KMS-11 (cell line): ENCODE measurements around the gene WAS.

Experiments
- H2AFZ ChIP-seq: fragments of 200-600 bp; sonication (generic); 2 replicates; pipeline ENCODE4 v1.6.1; 2016; ENCODE audit warnings: antibody characterized with exemption, mixed run types, low read depth
- H3K27ac ChIP-seq: fragments of 200-600 bp; sonication (generic); 2 replicates; pipeline ENCODE4 v1.6.1; 2016; ENCODE audit warnings: mild to moderate bottlenecking, mixed run types
- H3K27me3 ChIP-seq: fragments of 200-600 bp; sonication (generic); 2 replicates; pipeline ENCODE4 v1.6.1; 2017; ENCODE audit warnings: mild to moderate bottlenecking, low read depth, mixed run types, moderate library complexity; ENCODE audit not compliant: insufficient read depth
- H3K36me3 ChIP-seq: fragments of 200-600 bp; sonication (generic); 2 replicates; pipeline ENCODE4 v1.6.1; 2017; ENCODE audit warnings: mild to moderate bottlenecking, mixed run types; ENCODE audit not compliant: insufficient read depth
- H3K4me1 ChIP-seq: fragments of 200-600 bp; sonication (generic); 2 replicates; pipeline ENCODE4 v1.6.1; 2016; ENCODE audit warnings: mild to moderate bottlenecking, low read depth, mixed run types; ENCODE audit not compliant: poor library complexity, severe bottlenecking
- H3K4me2 ChIP-seq: fragments of 200-600 bp; sonication (generic); 2 replicates; pipeline ENCODE4 v1.7.0; 2016; ENCODE audit warnings: mild to moderate bottlenecking, mixed run types
- H3K4me3 ChIP-seq: fragments of 200-600 bp; sonication (generic); IDR thresholded peaks from 2 replicates; pipeline ENCODE4 v1.6.1; 2017; ENCODE audit warnings: low read depth, low read length, mixed read lengths; ENCODE audit not compliant: insufficient read depth
- H3K79me2 ChIP-seq: fragments of 200-600 bp; sonication (generic); 2 replicates; pipeline ENCODE4 v1.6.1; 2016; ENCODE audit warnings: low read depth, mixed run types; ENCODE audit not compliant: insufficient read depth
- H3K9ac ChIP-seq: fragments of 200-600 bp; sonication (generic); 2 replicates; pipeline ENCODE4 v1.6.1; 2016; ENCODE audit warnings: mild to moderate bottlenecking, mixed run types
- H4K20me1 ChIP-seq: fragments of 200-600 bp; sonication (generic); 2 replicates; pipeline ENCODE4 v1.6.1; 2016; ENCODE audit warnings: mild to moderate bottlenecking, mixed run types; ENCODE audit not compliant: insufficient read depth
- CTCF ChIP-seq: fragments of 200-600 bp; sonication (generic); conservative IDR thresholded peaks from 2 replicates; pipeline ENCODE4 v1.6.1; 2017; ENCODE audit warnings: low read depth, mild to moderate bottlenecking, antibody characterized with exemption, low read length, moderate library complexity, mixed read lengths

The WAS gene

GRCh38 chrX:48700246-48700645 is 16.6 kb downstream of the WAS start:
- peaks cover 5% of the 10 kb centered on the region for H3K4me1 ChIP-seq
- peaks cover 18% of the 10 kb centered on the region; the same call in 1 of the 2 replicates for H3K79me2 ChIP-seq
- no peaks in the 10 kb centered on the region for H3K27me3 ChIP-seq
- H3K4me3 ChIP-seq, result no peak overlapping the region
- H2AFZ ChIP-seq, result no peak overlapping the region
- H3K36me3 ChIP-seq, result no peaks in the 10 kb centered on the region
- H4K20me1 ChIP-seq, result no peaks in the 10 kb centered on the region
- H3K27ac ChIP-seq, result no peak overlapping the region
- TF ChIP-seq CTCF, result no peak
- H3K4me2 ChIP-seq, result no peak overlapping the region
- H3K9ac ChIP-seq, result no peak overlapping the region

- no peak overlapping the region for H3K4me2 ChIP-seq
- H3K79me2 ChIP-seq, result peaks cover 18% of the 10 kb centered on the region; the same call in 1 of the 2 replicates
- no peak overlapping the region for H2AFZ ChIP-seq
- no peak overlapping the region for H3K9ac ChIP-seq
- TF ChIP-seq CTCF, result no peak
- H3K27me3 ChIP-seq, result no peaks in the 10 kb centered on the region
- H3K36me3 ChIP-seq, result no peaks in the 10 kb centered on the region
- no peak overlapping the region for H3K4me3 ChIP-seq
- H4K20me1 ChIP-seq, result no peaks in the 10 kb centered on the region
- peaks cover 5% of the 10 kb centered on the region for H3K4me1 ChIP-seq
- H3K27ac ChIP-seq, result no peak overlapping the region
These were observed 17.5 kb downstream of the WAS start for GRCh38 chrX:48700951-48701653.

GRCh38 chrX:48702032-48702431 is 18.4 kb downstream of the WAS start:
- Histone ChIP-seq H3K27ac (no peak overlapping the region), H3K27me3 (no peaks in the 10 kb centered on the region), H3K79me2 (peaks cover 17% of the 10 kb centered on the region; the same call in 1 of the 2 replicates), H4K20me1 (no peaks in the 10 kb centered on the region), H3K36me3 (no peaks in the 10 kb centered on the region), H2AFZ (no peak overlapping the region), H3K4me3 (no peak overlapping the region), H3K9ac (no peak overlapping the region), H3K4me2 (no peak overlapping the region), H3K4me1 (peaks cover 5% of the 10 kb centered on the region)
- TF ChIP-seq CTCF, result no peak

DNA sequence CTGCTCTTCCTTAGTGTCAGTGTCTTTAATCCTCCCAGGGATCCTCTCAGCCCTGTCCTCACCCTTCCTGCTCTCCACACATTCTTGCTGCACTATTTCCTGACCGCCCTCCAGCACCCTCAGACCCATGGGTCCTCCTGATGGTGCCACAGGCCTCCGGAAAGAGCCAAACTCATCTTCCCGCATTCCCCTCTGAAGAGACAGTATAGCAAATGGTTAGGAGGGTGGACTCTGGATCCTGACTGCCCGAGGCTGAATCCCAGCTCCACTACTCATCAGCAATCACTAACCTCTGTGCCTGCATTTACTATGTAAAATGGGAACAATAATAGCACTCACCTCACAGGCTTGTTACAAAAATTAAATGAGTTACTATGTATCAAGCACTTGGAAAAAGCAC is 19.1 kb downstream of the WAS start:
- Histone ChIP-seq H3K36me3 (no peaks in the 10 kb centered on the region), H2AFZ (no peak overlapping the region), H3K4me1 (peaks cover 2% of the 10 kb centered on the region), H3K4me2 (no peak overlapping the region), H3K4me3 (no peak overlapping the region), H3K27me3 (no peaks in the 10 kb centered on the region), H3K27ac (no peak overlapping the region), H4K20me1 (no peaks in the 10 kb centered on the region), H3K9ac (no peak overlapping the region), H3K79me2 (peaks cover 10% of the 10 kb centered on the region; the same call in 1 of the 2 replicates)
- no peak for TF ChIP-seq CTCF
